ENCODE results near the gene FANCC. TPM values are rescaled to one million over a fixed set of nuclear protein-coding genes. Genes with fewer than 3 reads are reported as not detected.

Gene FANCC
- total RNA-seq, 2 experiments from 2014 or later = 5.7 to 6.3 TPM

DNA sequence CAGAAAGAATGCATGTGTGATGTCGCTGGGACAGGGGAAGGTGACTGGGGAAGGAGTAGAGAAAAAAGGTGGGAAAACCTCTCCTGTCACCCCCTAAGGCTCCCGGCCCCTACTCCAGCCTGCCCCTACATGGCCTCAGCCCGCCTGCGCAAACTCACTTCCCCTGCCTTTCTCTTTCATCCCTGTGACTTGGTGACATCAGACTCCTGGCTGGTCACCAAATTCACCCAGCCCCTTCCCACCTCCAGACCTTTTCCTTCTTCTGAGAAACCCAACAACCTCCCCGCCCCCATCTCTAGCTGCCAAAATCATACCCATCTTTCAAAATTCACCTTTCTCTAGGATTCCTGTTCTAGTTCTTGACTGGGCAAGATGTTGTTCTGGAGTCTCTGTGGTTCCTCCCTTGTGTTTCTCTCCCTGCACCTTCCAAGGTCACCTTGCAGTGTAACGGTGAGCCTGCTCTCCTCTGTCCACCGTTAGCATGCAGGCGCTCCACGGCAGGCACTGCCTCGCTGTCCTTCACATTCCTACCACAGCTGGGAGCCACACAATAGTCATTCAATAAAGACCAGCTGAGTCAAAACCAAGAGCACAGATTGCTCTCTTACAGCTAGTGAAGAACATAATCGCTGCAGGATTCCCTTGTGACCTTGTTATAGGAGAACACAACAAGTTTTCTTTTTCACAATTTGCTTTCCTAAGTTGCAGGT is 134.5 kb downstream of the FANCC start:
- Mint-ChIP-seq H3K36me3 (ENCODE audit: low read depth) (no peaks in the 10 kb centered on the region), H3K4me3 (no peak overlapping the region), H3K27ac (no peak overlapping the region), H3K9me3 (no peaks in the 10 kb centered on the region), H3K4me1 (ENCODE audit: low read depth) (peaks cover under 1% of the 10 kb centered on the region), H3K27me3 (no peaks in the 10 kb centered on the region)
- intact Hi-C loops (cut with DNase I, micrococcal nuclease) = loop anchor here in 1 of 2 experiments (5.0 kb wide), 1 partner anchor 501 kb away; no protein-coding TSS in a partner anchor
- TF ChIP-seq, protein P1, sequence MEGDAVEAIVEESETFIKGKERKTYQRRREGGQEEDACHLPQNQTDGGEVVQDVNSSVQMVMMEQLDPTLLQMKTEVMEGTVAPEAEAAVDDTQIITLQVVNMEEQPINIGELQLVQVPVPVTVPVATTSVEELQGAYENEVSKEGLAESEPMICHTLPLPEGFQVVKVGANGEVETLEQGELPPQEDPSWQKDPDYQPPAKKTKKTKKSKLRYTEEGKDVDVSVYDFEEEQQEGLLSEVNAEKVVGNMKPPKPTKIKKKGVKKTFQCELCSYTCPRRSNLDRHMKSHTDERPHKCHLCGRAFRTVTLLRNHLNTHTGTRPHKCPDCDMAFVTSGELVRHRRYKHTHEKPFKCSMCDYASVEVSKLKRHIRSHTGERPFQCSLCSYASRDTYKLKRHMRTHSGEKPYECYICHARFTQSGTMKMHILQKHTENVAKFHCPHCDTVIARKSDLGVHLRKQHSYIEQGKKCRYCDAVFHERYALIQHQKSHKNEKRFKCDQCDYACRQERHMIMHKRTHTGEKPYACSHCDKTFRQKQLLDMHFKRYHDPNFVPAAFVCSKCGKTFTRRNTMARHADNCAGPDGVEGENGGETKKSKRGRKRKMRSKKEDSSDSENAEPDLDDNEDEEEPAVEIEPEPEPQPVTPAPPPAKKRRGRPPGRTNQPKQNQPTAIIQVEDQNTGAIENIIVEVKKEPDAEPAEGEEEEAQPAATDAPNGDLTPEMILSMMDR (IDR thresholded peaks at IDR 0.05) = no peak
- Histone ChIP-seq H3K27ac (ENCODE audit: low read depth in 1 of 2, low read length in 2 of 2) (no peak overlapping the region), H3K4me1 (ENCODE audit: insufficient read depth, low read length) (no peaks in the 10 kb centered on the region), H3K36me3 (ENCODE audit: insufficient read depth, low read length) (no peaks in the 10 kb centered on the region), H3K4me3 (ENCODE audit: low read length) (no peak overlapping the region), H3K27me3 (ENCODE audit: control insufficient read depth in 1 of 2, insufficient read depth in 2 of 2, low read length in 2 of 2) (no peaks in the 10 kb centered on the region), H3K9me3 (ENCODE audit: control insufficient read depth in 1 of 2, insufficient read depth in 1 of 2, low read length in 2 of 2) (no peaks in the 10 kb centered on the region)
- POLR2A ChIA-PET = no interaction called here
- CTCF ChIA-PET = interaction anchor here (0.7 kb wide), 1 partner anchor 9 kb away, joined by 3 read pairs; no protein-coding TSS in a partner anchor
- DNase-seq (no peak), ATAC-seq (ENCODE audit: poor library complexity) (no peak)

DNA sequence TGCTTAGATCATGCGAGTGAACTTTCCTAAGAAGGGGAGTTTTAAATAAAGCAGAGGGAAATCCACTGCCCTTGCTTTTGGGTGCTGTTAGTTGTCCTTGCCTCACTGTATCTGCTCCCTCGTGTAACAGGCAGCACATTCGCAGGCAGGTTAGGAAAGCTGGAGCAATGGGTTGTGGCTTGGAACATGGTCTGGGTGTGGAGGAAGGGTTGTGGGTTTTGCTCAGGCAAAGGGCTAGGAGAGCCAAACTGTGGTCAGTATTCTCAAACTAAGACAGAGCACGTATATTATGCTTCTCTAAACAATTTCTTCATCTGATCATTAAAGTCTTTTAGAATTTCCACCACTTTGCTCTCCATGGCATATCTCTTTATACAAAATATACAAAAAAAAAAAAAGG is 135.7 kb downstream of the FANCC start:
- no peaks in the 10 kb centered on the region for H3K27me3 Mint-ChIP-seq
- TF ChIP-seq, protein P1 (IDR thresholded peaks at IDR 0.05) = no peak
- H3K4me1 ChIP-seq (ENCODE audit: insufficient read depth, low read length) = no peaks in the 10 kb centered on the region
- no peaks in the 10 kb centered on the region for H3K36me3 ChIP-seq (ENCODE audit: insufficient read depth, low read length)
- DNase-seq (no peak), ATAC-seq (ENCODE audit: poor library complexity) (no peak)
- H3K4me3 ChIP-seq (ENCODE audit: low read length) = no peak overlapping the region
- no peaks in the 10 kb centered on the region for H3K36me3 Mint-ChIP-seq (ENCODE audit: low read depth)
- intact Hi-C loops (cut with DNase I, micrococcal nuclease) = loop anchor here in 1 of 2 experiments (5.0 kb wide), 1 partner anchor 500 kb away; no protein-coding TSS in a partner anchor
- no peaks in the 10 kb centered on the region for H3K9me3 Mint-ChIP-seq
- H3K9me3 ChIP-seq (ENCODE audit: control insufficient read depth in 1 of 2, insufficient read depth in 1 of 2, low read length in 2 of 2) = no peaks in the 10 kb centered on the region
- H3K4me3 Mint-ChIP-seq = no peak overlapping the region
- no peaks in the 10 kb centered on the region for H3K4me1 Mint-ChIP-seq (ENCODE audit: low read depth)
- no peak overlapping the region for H3K27ac Mint-ChIP-seq
- ChIA-PET POLR2A (no interaction called here), CTCF (no interaction called here)
- H3K27me3 ChIP-seq (ENCODE audit: control insufficient read depth in 1 of 2, insufficient read depth in 2 of 2, low read length in 2 of 2) = no peaks in the 10 kb centered on the region
- H3K27ac ChIP-seq (ENCODE audit: low read depth in 1 of 2, low read length in 2 of 2) = no peak overlapping the region

DNA sequence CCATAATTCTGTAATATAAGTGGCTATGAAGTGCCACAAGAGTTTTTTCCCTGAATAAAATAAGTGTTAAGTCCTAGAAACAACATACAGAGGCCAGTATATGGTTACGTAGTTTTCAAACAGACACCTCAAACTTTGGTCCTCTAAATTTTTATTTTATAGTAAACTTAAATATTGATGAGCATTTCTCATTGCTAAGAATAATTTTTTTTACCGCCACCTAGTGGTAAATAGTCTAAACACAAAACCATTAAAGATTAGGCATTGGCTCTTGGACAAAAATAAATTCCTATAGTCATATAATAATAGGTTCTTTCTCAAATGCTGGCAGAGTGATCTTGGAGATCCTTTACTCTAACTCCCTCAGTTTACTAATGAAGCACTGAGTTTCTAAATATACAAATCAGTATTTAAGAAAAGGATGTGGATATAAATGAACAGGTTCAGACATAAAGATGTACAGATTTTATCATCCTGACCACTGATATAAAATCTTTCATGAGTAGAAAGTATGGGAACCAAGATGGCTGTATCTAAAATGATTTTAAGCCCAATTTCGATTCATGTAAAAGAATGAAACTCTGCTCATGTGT is 136.2 kb downstream of the FANCC start:
- TF ChIP-seq, protein P1 (IDR thresholded peaks at IDR 0.05) = peak; percentile 75

More for the DNA sequence above, 136.2 kb downstream of the FANCC start:
- no peaks in the 10 kb centered on the region for H3K4me1 ChIP-seq (ENCODE audit: insufficient read depth, low read length)
- intact Hi-C loops (cut with DNase I, micrococcal nuclease) = loop anchor here in 1 of 2 experiments (5.0 kb wide), 1 partner anchor 499 kb away; no protein-coding TSS in a partner anchor
- Mint-ChIP-seq H3K36me3 (ENCODE audit: low read depth) (no peaks in the 10 kb centered on the region), H3K9me3 (no peaks in the 10 kb centered on the region), H3K27me3 (no peaks in the 10 kb centered on the region), H3K4me3 (no peak overlapping the region), H3K27ac (no peak overlapping the region), H3K4me1 (ENCODE audit: low read depth) (no peaks in the 10 kb centered on the region)
- CTCF ChIA-PET = no interaction called here
- no peaks in the 10 kb centered on the region for H3K36me3 ChIP-seq (ENCODE audit: insufficient read depth, low read length)
- no peaks in the 10 kb centered on the region for H3K9me3 ChIP-seq (ENCODE audit: control insufficient read depth in 1 of 2, insufficient read depth in 1 of 2, low read length in 2 of 2)
- POLR2A ChIA-PET = no interaction called here
- H3K27ac ChIP-seq (ENCODE audit: low read depth in 1 of 2, low read length in 2 of 2) = no peak overlapping the region
- no peak overlapping the region for H3K4me3 ChIP-seq (ENCODE audit: low read length)
- ATAC-seq (ENCODE audit: poor library complexity) (no peak), DNase-seq (peak in 2 of 14 experiments; percentile 11 to 23)
- no peaks in the 10 kb centered on the region for H3K27me3 ChIP-seq (ENCODE audit: control insufficient read depth in 1 of 2, insufficient read depth in 2 of 2, low read length in 2 of 2)
